H9 (cell line): ENCODE data around the gene CADPS. TPM values are rescaled to one million over a fixed set of nuclear protein-coding genes. Genes with fewer than 3 reads are reported as not detected.

Source experiments
- DNase-seq: peaks from one replicate; pipeline ENCODE4 v3.0.0-alpha.2; 2017
- H2AFZ ChIP-seq: one replicate; pipeline ENCODE4 v1.6.1; 2013; ENCODE audit warnings: mild to moderate bottlenecking, low read length, control low read depth, moderate library complexity
- H2AK5ac ChIP-seq: 2 replicates; pipeline ENCODE4 v1.6.1; 2013; ENCODE audit warnings: low read length, control low read depth, mixed read lengths; ENCODE audit not compliant: insufficient read length
- H2BK120ac ChIP-seq: one replicate; pipeline ENCODE4 v1.6.1; 2013; ENCODE audit warnings: low read depth, mild to moderate bottlenecking, low read length, control low read depth, inconsistent platforms; ENCODE audit not compliant: poor library complexity, severe bottlenecking
- H2BK12ac ChIP-seq: 2 replicates; pipeline ENCODE4 v1.6.1; 2013; ENCODE audit warnings: low read length, control low read depth, mixed read lengths, low read depth; ENCODE audit not compliant: insufficient read length
- H2BK15ac ChIP-seq: 2 replicates; pipeline ENCODE4 v1.6.1; 2013; ENCODE audit warnings: low read depth, low read length, control low read depth
- H2BK20ac ChIP-seq: one replicate; pipeline ENCODE4 v1.6.1; 2013; ENCODE audit warnings: low read depth, mild to moderate bottlenecking, low read length, control low read depth, inconsistent platforms; ENCODE audit not compliant: poor library complexity, severe bottlenecking
- H2BK5ac ChIP-seq: 2 replicates; pipeline ENCODE4 v1.6.1; 2013; ENCODE audit warnings: low read length, control low read depth, mixed read lengths; ENCODE audit not compliant: insufficient read length
- H3K14ac ChIP-seq: 2 replicates; pipeline ENCODE4 v1.6.1; 2013; ENCODE audit warnings: low read length, control low read depth; ENCODE audit not compliant: insufficient read depth
- H3K18ac ChIP-seq: 2 replicates; pipeline ENCODE4 v1.6.1; 2013; ENCODE audit warnings: low read depth, mild to moderate bottlenecking, mixed read lengths, low read length, control low read depth; ENCODE audit not compliant: insufficient read length
- H3K23ac ChIP-seq: 2 replicates; pipeline ENCODE4 v1.6.1; 2013; ENCODE audit warnings: low read length, control low read depth, mixed read lengths, low read depth; ENCODE audit not compliant: insufficient read length
- H3K23me2 ChIP-seq: 2 replicates; pipeline ENCODE4 v1.6.1; 2013; ENCODE audit warnings: low read depth, mild to moderate bottlenecking, mixed read lengths, low read length, control low read depth; ENCODE audit not compliant: insufficient read length, poor library complexity, severe bottlenecking
- H3K27ac ChIP-seq: 2 replicates; pipeline ENCODE4 v1.5.1; 2013; ENCODE audit warnings: low read length, control low read depth, mixed read lengths, low read depth; ENCODE audit not compliant: insufficient read length
- H3K27me3 ChIP-seq: 2 replicates; pipeline ENCODE4 v1.6.1; 2013; ENCODE audit warnings: low read length, control low read depth, inconsistent platforms; ENCODE audit not compliant: insufficient read depth
- H3K4ac ChIP-seq: 2 replicates; pipeline ENCODE4 v1.6.1; 2013; ENCODE audit warnings: low read depth, mild to moderate bottlenecking, control low read depth, inconsistent platforms, low read length, moderate library complexity
- H3K4me1 ChIP-seq: 2 replicates; pipeline ENCODE4 v1.6.1; 2013; ENCODE audit warnings: low read length, control low read depth, inconsistent platforms; ENCODE audit not compliant: insufficient read depth
- H3K4me2 ChIP-seq: 2 replicates; pipeline ENCODE4 v1.6.1; 2013; ENCODE audit warnings: low read length, control low read depth, mixed read lengths; ENCODE audit not compliant: insufficient read length, insufficient read depth
- H3K56ac ChIP-seq: 2 replicates; pipeline ENCODE4 v1.6.1; 2013; ENCODE audit warnings: low read depth, mild to moderate bottlenecking, mixed read lengths, low read length, control low read depth; ENCODE audit not compliant: insufficient read length
- H3K79me1 ChIP-seq: 2 replicates; pipeline ENCODE4 v1.6.1; 2013; ENCODE audit warnings: low read depth, mild to moderate bottlenecking, moderate library complexity, low read length, control low read depth, inconsistent platforms; ENCODE audit not compliant: insufficient read depth, poor library complexity, severe bottlenecking
- H3K79me2 ChIP-seq: 2 replicates; pipeline ENCODE4 v1.6.1; 2013; ENCODE audit warnings: low read length, control low read depth, inconsistent platforms; ENCODE audit not compliant: insufficient read depth
- H3K9ac ChIP-seq: 2 replicates; pipeline ENCODE4 v1.6.1; 2013; ENCODE audit warnings: low read length, control low read depth, mixed read lengths; ENCODE audit not compliant: insufficient read length; ENCODE audit errors: extremely low read depth
- H3K9me3 ChIP-seq: one replicate; pipeline ENCODE4 v1.6.1; 2013; ENCODE audit warnings: low read depth, low read length, inconsistent platforms; ENCODE audit not compliant: control insufficient read depth
- H3T11ph ChIP-seq: one replicate; pipeline ENCODE4 v1.6.1; 2013; ENCODE audit warnings: mild to moderate bottlenecking, low read length, control low read depth, inconsistent platforms
- H4K20me1 ChIP-seq: one replicate; pipeline ENCODE4 v1.6.1; 2013; ENCODE audit not compliant: control insufficient read depth, insufficient read length, insufficient read depth
- H4K5ac ChIP-seq: 2 replicates; pipeline ENCODE4 v1.6.1; 2013; ENCODE audit warnings: low read depth, mild to moderate bottlenecking, mixed read lengths, low read length, control low read depth; ENCODE audit not compliant: insufficient read length
- H4K8ac ChIP-seq: replicated peaks from 2 replicates; pipeline ENCODE4 v1.6.1; 2013; ENCODE audit warnings: low read length, control low read depth, mixed read lengths, low read depth; ENCODE audit not compliant: insufficient read length
- H4K91ac ChIP-seq: 2 replicates; pipeline ENCODE4 v1.6.1; 2013; ENCODE audit warnings: low read depth, mild to moderate bottlenecking, moderate library complexity, mixed read lengths, low read length, control low read depth; ENCODE audit not compliant: insufficient read length
- H3K27ac Mint-ChIP-seq, 3 experiments: 2 replicates in 2 of 3; 3 replicates in 1 of 3; pipeline ENCODE4 v1.8.0; 2020 to 2021; ENCODE audit warnings: mixed read lengths in 3 of 3, mild to moderate bottlenecking in 1 of 3, moderate library complexity in 1 of 3
- H3K27me3 Mint-ChIP-seq: 2 replicates; pipeline ENCODE4 v1.8.0; 2021; ENCODE audit warnings: low read depth, mild to moderate bottlenecking, moderate library complexity, mixed read lengths
- H3K36me3 Mint-ChIP-seq, 3 experiments: 2 replicates in 2 of 3; 3 replicates in 1 of 3; pipeline ENCODE4 v1.8.0; 2020 to 2021; ENCODE audit warnings: low read depth in 3 of 3, mixed read lengths in 3 of 3; ENCODE audit not compliant: insufficient read depth in 1 of 3
- H3K4me1 Mint-ChIP-seq, 2 experiments: 2 replicates each; pipeline ENCODE4 v1.8.0; 2020; ENCODE audit warnings: mixed read lengths in 2 of 2
- H3K4me3 Mint-ChIP-seq, 2 experiments: 2 replicates in 1 of 2; 3 replicates in 1 of 2; pipeline ENCODE4 v1.8.0; 2020 to 2021; ENCODE audit warnings: mild to moderate bottlenecking in 2 of 2, mixed read lengths in 2 of 2, moderate library complexity in 1 of 2
- H3K9me3 Mint-ChIP-seq, 2 experiments: 2 replicates in 1 of 2; 3 replicates in 1 of 2; pipeline ENCODE4 v1.8.0; 2020; ENCODE audit warnings: mild to moderate bottlenecking in 2 of 2, mixed read lengths in 2 of 2, moderate library complexity in 1 of 2
- CTCF ChIP-seq: fragments of 200-600 bp; sonication (generic); conservative IDR thresholded peaks from 3 replicates; pipeline ENCODE4 v1.8.0; 2021; ENCODE audit warnings: antibody characterized with exemption, mild to moderate bottlenecking
- WGBS: extraction: QIAGEN DNeasy Blood & Tissue Kit; methylation state at CpG from one replicate; pipeline ENCODE4 v1.1.7; 2013; ENCODE audit warnings: missing lambda C conversion rate, low lambda C conversion rate, mixed read lengths; ENCODE audit not compliant: insufficient read length; ENCODE audit errors: extremely low coverage; 5-methylcytosine and 5-hydroxymethylcytosine counted together
- total RNA-seq: library from RNA; stranded (reverse); gene quantifications from 2 replicates; pipeline ENCODE4 v1.2.1, GENCODE V29; 2021

The CADPS gene
- total RNA-seq, 1 experiment from 2014 or later = 6.6 TPM

DNA sequence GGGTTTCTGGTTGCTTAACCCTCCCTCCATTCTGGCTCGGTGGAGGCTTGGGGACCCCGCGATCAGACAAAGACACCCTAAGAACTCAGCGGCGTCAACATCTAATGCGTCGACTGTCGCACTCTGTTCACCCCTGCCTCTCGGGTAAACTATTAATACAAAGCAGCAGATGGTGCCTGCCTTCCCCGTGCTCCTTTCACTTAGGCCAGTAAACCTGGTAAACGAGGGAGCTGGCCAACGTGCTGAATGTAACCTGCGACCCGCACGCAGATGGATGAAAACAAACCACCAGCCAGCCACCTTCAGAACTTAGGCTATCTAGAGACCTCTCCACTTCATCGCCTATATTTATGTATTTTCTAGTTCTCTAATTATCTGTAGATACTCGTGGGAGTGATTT is 848 bp upstream of the CADPS start:
- no peak overlapping the region for H2BK5ac ChIP-seq
- H2AFZ ChIP-seq = no peak overlapping the region
- no peak overlapping the region for H3K27ac ChIP-seq
- DNase-seq = peak; percentile 85
- peaks cover 12% of the 10 kb centered on the region for H3K23me2 ChIP-seq
- no peak overlapping the region for H3K18ac ChIP-seq
- no peak overlapping the region for H2BK15ac ChIP-seq
- H3K9me3 Mint-ChIP-seq = peaks cover 0 to 1% of the 10 kb centered on the region in 2 experiments; a peak in 1 of 5 replicates
- no peak overlapping the region for H3K4ac ChIP-seq
- no CpG with 5 or more reads among the region's 17 CpGs for WGBS
- H3K4me1 Mint-ChIP-seq = peaks cover 21 to 30% of the 10 kb centered on the region in 2 experiments
- H3K79me2 ChIP-seq = no peaks in the 10 kb centered on the region
- H3K56ac ChIP-seq = no peak overlapping the region
- TF ChIP-seq CTCF = no peak
- no peaks in the 10 kb centered on the region for H3K79me1 ChIP-seq
- no peak overlapping the region for H3K9ac ChIP-seq
- no peaks in the 10 kb centered on the region for H3K9me3 ChIP-seq
- no peak overlapping the region for H2BK20ac ChIP-seq
- H3K27ac Mint-ChIP-seq = no peak overlapping the region
- H3K4me3 Mint-ChIP-seq = peak overlapping the region; percentile 82 to 94
- H4K20me1 ChIP-seq = no peaks in the 10 kb centered on the region
- no peak overlapping the region for H4K91ac ChIP-seq
- no peak overlapping the region for H2BK120ac ChIP-seq
- H3K36me3 Mint-ChIP-seq = no peaks in the 10 kb centered on the region
- H3T11ph ChIP-seq = no peak overlapping the region
- H3K23ac ChIP-seq = no peak overlapping the region
- no peak overlapping the region for H2AK5ac ChIP-seq
- H4K5ac ChIP-seq = no peak overlapping the region
- H3K4me1 ChIP-seq = peaks cover 3% of the 10 kb centered on the region
- no peak overlapping the region for H3K14ac ChIP-seq
- H3K4me2 ChIP-seq = peak overlapping the region; percentile 51
- H3K27me3 Mint-ChIP-seq = peaks cover 2% of the 10 kb centered on the region
- H4K8ac ChIP-seq = no peak overlapping the region
- no peak overlapping the region for H2BK12ac ChIP-seq
- no peaks in the 10 kb centered on the region for H3K27me3 ChIP-seq
